HEK293 (cell line): Measurements from ENCODE around the gene PHKG2.

Source experiments
- CTCF ChIA-PET: fragments of 350-600 bp; formaldehyde crosslinking; extraction: SDS; loops from one replicate; lab custom pipeline; 2021; ENCODE audit warnings: antibody characterized with exemption; lab: Yijun Ruan, JAX
- POLR2A ChIA-PET: fragments of 300-600 bp; formaldehyde crosslinking; extraction: SDS; loops from one replicate; lab custom pipeline; 2020; ENCODE audit warnings: antibody characterized with exemption, inconsistent platforms; lab: Yijun Ruan, JAX
- H3K27ac ChIP-seq: fragments of 200-500 bp; sonication (Bioruptor generic); 2 replicates; pipeline ENCODE4 v1.5.1; 2014; ENCODE audit warnings: low read depth, low read length, control low read depth, inconsistent platforms; ENCODE audit errors: extremely low read depth
- H3K36me3 ChIP-seq, 2 experiments: fragments of 200-500 bp in 1 of 2; sonication (Bioruptor generic) in 1 of 2; 1 replicate in 1 of 2; 2 replicates in 1 of 2; pipeline ENCODE4 v1.5.1; 2014 to 2017; ENCODE audit warnings: inconsistent platforms in 2 of 2, low read length in 2 of 2; ENCODE audit not compliant: control insufficient read depth in 2 of 2, insufficient read depth in 1 of 2
- H3K4me1 ChIP-seq: fragments of 200-500 bp; sonication (Bioruptor generic); 2 replicates; pipeline ENCODE4 v1.5.1; 2014; ENCODE audit warnings: mild to moderate bottlenecking, low read length, inconsistent platforms; ENCODE audit not compliant: control insufficient read depth, insufficient read depth
- H3K4me3 ChIP-seq: 2 replicates; pipeline ENCODE4 v1.5.1; 2011; ENCODE audit warnings: low read depth, mild to moderate bottlenecking, control low read depth, low read length, moderate library complexity
- H3K9me3 ChIP-seq: fragments of 200-500 bp; sonication (Bioruptor generic); 2 replicates; pipeline ENCODE4 v1.5.1; 2014; ENCODE audit warnings: low read depth, low read length, inconsistent platforms; ENCODE audit not compliant: control insufficient read depth, insufficient read depth
- AEBP2 ChIP-seq: fragments of 450-650 bp; formaldehyde crosslinking; IDR thresholded peaks from 2 replicates; pipeline ENCODE4 v1.5.1; 2016; ENCODE audit warnings: missing biosample characterization, missing genetic modification characterization, borderline replicate concordance
- EGR2 ChIP-seq: fragments of 450-650 bp; formaldehyde crosslinking; IDR thresholded peaks from 2 replicates; pipeline ENCODE4 v1.5.1; 2016; ENCODE audit warnings: low read depth, missing biosample characterization, missing genetic modification characterization
- IKZF3 ChIP-seq: fragments of 450-650 bp; IDR thresholded peaks from 2 replicates; pipeline ENCODE4 v1.5.0; 2018; ENCODE audit warnings: missing biosample characterization, mild to moderate bottlenecking, missing genetic modification characterization, moderate library complexity
- KLF1 ChIP-seq: fragments of 450-650 bp; formaldehyde crosslinking; IDR thresholded peaks from 2 replicates; pipeline ENCODE4 v1.5.1; 2016; ENCODE audit warnings: missing biosample characterization, missing genetic modification characterization
- PBX3 ChIP-seq: sonication (generic); formaldehyde crosslinking; IDR thresholded peaks from 2 replicates; pipeline ENCODE4 v1.8.1; 2022; ENCODE audit warnings: mild to moderate bottlenecking, moderate library complexity, missing genetic modification reagents
- PRDM10 ChIP-seq: fragments of 450-650 bp; formaldehyde crosslinking; IDR thresholded peaks from 2 replicates; pipeline ENCODE4 v1.5.1; 2016; ENCODE audit warnings: missing biosample characterization, missing genetic modification characterization
- REST ChIP-seq: fragments of 450-650 bp; formaldehyde crosslinking; IDR thresholded peaks from 2 replicates; pipeline ENCODE4 v1.5.1; 2016; ENCODE audit warnings: missing biosample characterization, missing genetic modification characterization
- SETDB1 ChIP-seq: IDR thresholded peaks from one replicate; pipeline ENCODE4 v1.6.1; 2017; ENCODE audit warnings: mild to moderate bottlenecking, low read length, moderate library complexity, mixed read lengths; ENCODE audit not compliant: insufficient read length
- TCF7L2 ChIP-seq: IDR thresholded peaks from 2 replicates; pipeline ENCODE4 v1.6.1; 2011; ENCODE audit warnings: low read depth, mild to moderate bottlenecking, inconsistent platforms, low read length, moderate library complexity, borderline replicate concordance
- YY1 ChIP-seq: fragments of 450-650 bp; formaldehyde crosslinking; IDR thresholded peaks from 2 replicates; pipeline ENCODE4 v1.5.1; 2018; ENCODE audit warnings: missing biosample characterization, missing genetic modification characterization
- ZBTB48 ChIP-seq: fragments of 450-650 bp; formaldehyde crosslinking; IDR thresholded peaks from 2 replicates; pipeline ENCODE4 v1.5.1; 2016; ENCODE audit warnings: missing biosample characterization, missing genetic modification characterization
- ZBTB7A ChIP-seq: fragments of 450-650 bp; formaldehyde crosslinking; IDR thresholded peaks from 2 replicates; pipeline ENCODE4 v1.5.1; 2016; ENCODE audit warnings: low read depth, missing biosample characterization, missing genetic modification characterization
- ZNF133 ChIP-seq: fragments of 450-650 bp; formaldehyde crosslinking; IDR thresholded peaks from 2 replicates; pipeline ENCODE4 v1.5.1; 2016; ENCODE audit warnings: missing biosample characterization, missing genetic modification characterization
- ZNF157 ChIP-seq: fragments of 450-650 bp; formaldehyde crosslinking; IDR thresholded peaks from 2 replicates; pipeline ENCODE4 v1.5.1; 2016; ENCODE audit warnings: missing biosample characterization, missing genetic modification characterization
- ZNF510 ChIP-seq: fragments of 450-650 bp; formaldehyde crosslinking; IDR thresholded peaks from 2 replicates; pipeline ENCODE4 v1.5.1; 2018; ENCODE audit warnings: mild to moderate bottlenecking, missing genetic modification characterization, missing biosample characterization; ENCODE audit not compliant: insufficient replicate concordance
- ZNF558 ChIP-seq: fragments of 450-650 bp; formaldehyde crosslinking; IDR thresholded peaks from 2 replicates; pipeline ENCODE4 v1.5.1; 2016; ENCODE audit warnings: missing biosample characterization, missing genetic modification characterization
- ZNF596 ChIP-seq: fragments of 450-650 bp; IDR thresholded peaks from 2 replicates; pipeline ENCODE4 v1.5.0; 2018; ENCODE audit warnings: missing biosample characterization, mild to moderate bottlenecking, missing genetic modification characterization, moderate library complexity
- ZNF610 ChIP-seq: fragments of 450-650 bp; formaldehyde crosslinking; IDR thresholded peaks from 2 replicates; pipeline ENCODE4 v1.5.1; 2016; ENCODE audit warnings: missing biosample characterization, missing genetic modification characterization, borderline replicate concordance
- ZNF645 ChIP-seq: fragments of 450-650 bp; formaldehyde crosslinking; IDR thresholded peaks from 2 replicates; pipeline ENCODE4; 2016; ENCODE audit warnings: missing biosample characterization, missing genetic modification characterization
- ZNF768 ChIP-seq: fragments of 450-650 bp; formaldehyde crosslinking; IDR thresholded peaks from 2 replicates; pipeline ENCODE4 v1.5.1; 2018; ENCODE audit warnings: missing biosample characterization, mild to moderate bottlenecking, missing genetic modification characterization
- ZSCAN18 ChIP-seq: fragments of 450-650 bp; formaldehyde crosslinking; IDR thresholded peaks from 2 replicates; pipeline ENCODE4 v1.5.1; 2016; ENCODE audit warnings: missing biosample characterization, missing genetic modification characterization

The PHKG2 gene

GRCh38 chr16:30760577-30761426, 12.6 kb downstream of the PHKG2 start (continued):
- TF ChIP-seq PRDM10 (no peak; the same call in 1 of the 2 replicates), PBX3 (CRISPR knock-in tag) (no peak), ZNF645 (no peak), ZNF768 (0 out of 2 replicates have a peak, but pooled peaks have one; percentile 32), AEBP2 (tag by site-specific recombination) (no peak), EGR2 (tag by site-specific recombination) (0 out of 2 replicates have a peak, but pooled peaks have one; percentile 29), KLF1 (tag by site-specific recombination) (no peak)

GRCh38 chr16:30761427-30761927, 13.3 kb downstream of the PHKG2 start:
- CTCF ChIA-PET = interaction anchor here (0.6 to 0.7 kb wide), 2 partner anchors 9 to 173 kb away, joined by 3 read pairs; no protein-coding TSS in a partner anchor
- Histone ChIP-seq H3K4me3 (peak overlapping the region; percentile 95), H3K4me1 (peaks cover 4% of the 10 kb centered on the region; the same call in 1 of the 2 replicates), H3K36me3 (peaks cover 6 to 77% of the 10 kb centered on the region in 2 experiments; a peak in 1 of 3 replicates), H3K27ac (peak overlapping the region; percentile 83), H3K9me3 (no peaks in the 10 kb centered on the region)
- POLR2A ChIA-PET = interaction anchor here (1.0 kb wide), 1 partner anchor 13 kb away, joined by 9 read pairs; the partner anchor contains the start of gene PHKG2
- TF ChIP-seq ZBTB7A (tag by site-specific recombination) = no peak
- TF ChIP-seq ZNF558 (tag by site-specific recombination) = no peak
- peak; percentile 65; the same call in 1 of the 2 replicates for TF ChIP-seq REST (tag by site-specific recombination)
- no peak for TF ChIP-seq ZNF510
- TF ChIP-seq TCF7L2 = no peak
- TF ChIP-seq ZNF610 (tag by site-specific recombination) = peak; percentile 77; the same call in 1 of the 2 replicates
- peak; percentile 9; the same call in 1 of the 2 replicates for TF ChIP-seq ZNF133 (tag by site-specific recombination)
- TF ChIP-seq YY1 (tag by site-specific recombination) = peak; percentile 34; the same call in 1 of the 2 replicates
- TF ChIP-seq ZNF596 (tag by site-specific recombination) = no peak
- TF ChIP-seq IKZF3 (tag by site-specific recombination) = no peak
- TF ChIP-seq ZNF157 (tag by site-specific recombination) = no peak
- TF ChIP-seq ZSCAN18 (tag by site-specific recombination) = 0 out of 2 replicates have a peak, but pooled peaks have one; percentile 33
- no peak for TF ChIP-seq SETDB1
- TF ChIP-seq ZBTB48 = no peak
